Measurements from ENCODE around the gene GTF2A1L. TPM values are rescaled to one million over a fixed set of nuclear protein-coding genes. Genes with fewer than 3 reads are reported as not detected.

GTF2A1L gene, protein sequence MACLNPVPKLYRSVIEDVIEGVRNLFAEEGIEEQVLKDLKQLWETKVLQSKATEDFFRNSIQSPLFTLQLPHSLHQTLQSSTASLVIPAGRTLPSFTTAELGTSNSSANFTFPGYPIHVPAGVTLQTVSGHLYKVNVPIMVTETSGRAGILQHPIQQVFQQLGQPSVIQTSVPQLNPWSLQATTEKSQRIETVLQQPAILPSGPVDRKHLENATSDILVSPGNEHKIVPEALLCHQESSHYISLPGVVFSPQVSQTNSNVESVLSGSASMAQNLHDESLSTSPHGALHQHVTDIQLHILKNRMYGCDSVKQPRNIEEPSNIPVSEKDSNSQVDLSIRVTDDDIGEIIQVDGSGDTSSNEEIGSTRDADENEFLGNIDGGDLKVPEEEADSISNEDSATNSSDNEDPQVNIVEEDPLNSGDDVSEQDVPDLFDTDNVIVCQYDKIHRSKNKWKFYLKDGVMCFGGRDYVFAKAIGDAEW
- polyA plus RNA-seq (0.51 TPM in 1 of 2 replicates, not detected in the other), polyA minus RNA-seq (2.7 and 2.9 TPM in 2 replicates)

DNA sequence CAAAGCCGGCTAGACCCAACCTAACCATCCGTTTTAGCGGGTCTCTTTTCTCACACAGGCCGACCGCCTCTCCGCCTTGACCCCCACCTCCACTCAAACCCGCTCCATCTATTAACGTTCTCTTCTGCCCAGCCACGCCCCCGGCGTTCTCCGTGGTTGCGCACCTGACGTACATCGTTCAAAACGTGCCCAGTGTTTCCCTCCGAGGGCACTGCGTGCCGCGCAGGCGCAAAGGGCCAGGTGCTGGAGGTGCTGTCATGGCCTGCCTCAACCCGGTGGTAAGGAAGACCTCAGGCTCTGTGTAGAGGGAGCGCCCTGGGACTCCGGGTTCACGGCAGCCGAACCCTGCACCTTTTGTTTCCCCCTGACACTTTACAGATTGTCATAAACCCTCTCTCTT, at the start of gene GTF2A1L:
TSS of gene GTF2A1L (plus strand) at position 239 of the 400 bp plus-strand sequence. CDS start at position 258, 19 bp downstream.
- TF ChIP-seq SMC3 (conservative IDR thresholded peaks at IDR 0.05; ENCODE audit: poor library complexity) (no peak), MXI1 (conservative IDR thresholded peaks at IDR 0.05; ENCODE audit: poor library complexity, severe bottlenecking) (no peak), EP300 (conservative IDR thresholded peaks at IDR 0.05; ENCODE audit: poor library complexity, severe bottlenecking) (no peak), POLR2AphosphoS5 (IDR thresholded peaks at IDR 0.05) (no peak), TAF1 (IDR thresholded peaks at IDR 0.05; ENCODE audit: low read depth) (no peak), EZH2 (IDR thresholded peaks at IDR 0.05; ENCODE audit: borderline replicate concordance, insufficient read depth, low read length, poor library complexity, severe bottlenecking) (no peak), RAD21 (conservative IDR thresholded peaks at IDR 0.05) (no peak)
- TF ChIP-seq, protein P1, sequence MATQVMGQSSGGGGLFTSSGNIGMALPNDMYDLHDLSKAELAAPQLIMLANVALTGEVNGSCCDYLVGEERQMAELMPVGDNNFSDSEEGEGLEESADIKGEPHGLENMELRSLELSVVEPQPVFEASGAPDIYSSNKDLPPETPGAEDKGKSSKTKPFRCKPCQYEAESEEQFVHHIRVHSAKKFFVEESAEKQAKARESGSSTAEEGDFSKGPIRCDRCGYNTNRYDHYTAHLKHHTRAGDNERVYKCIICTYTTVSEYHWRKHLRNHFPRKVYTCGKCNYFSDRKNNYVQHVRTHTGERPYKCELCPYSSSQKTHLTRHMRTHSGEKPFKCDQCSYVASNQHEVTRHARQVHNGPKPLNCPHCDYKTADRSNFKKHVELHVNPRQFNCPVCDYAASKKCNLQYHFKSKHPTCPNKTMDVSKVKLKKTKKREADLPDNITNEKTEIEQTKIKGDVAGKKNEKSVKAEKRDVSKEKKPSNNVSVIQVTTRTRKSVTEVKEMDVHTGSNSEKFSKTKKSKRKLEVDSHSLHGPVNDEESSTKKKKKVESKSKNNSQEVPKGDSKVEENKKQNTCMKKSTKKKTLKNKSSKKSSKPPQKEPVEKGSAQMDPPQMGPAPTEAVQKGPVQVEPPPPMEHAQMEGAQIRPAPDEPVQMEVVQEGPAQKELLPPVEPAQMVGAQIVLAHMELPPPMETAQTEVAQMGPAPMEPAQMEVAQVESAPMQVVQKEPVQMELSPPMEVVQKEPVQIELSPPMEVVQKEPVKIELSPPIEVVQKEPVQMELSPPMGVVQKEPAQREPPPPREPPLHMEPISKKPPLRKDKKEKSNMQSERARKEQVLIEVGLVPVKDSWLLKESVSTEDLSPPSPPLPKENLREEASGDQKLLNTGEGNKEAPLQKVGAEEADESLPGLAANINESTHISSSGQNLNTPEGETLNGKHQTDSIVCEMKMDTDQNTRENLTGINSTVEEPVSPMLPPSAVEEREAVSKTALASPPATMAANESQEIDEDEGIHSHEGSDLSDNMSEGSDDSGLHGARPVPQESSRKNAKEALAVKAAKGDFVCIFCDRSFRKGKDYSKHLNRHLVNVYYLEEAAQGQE (IDR thresholded peaks at IDR 0.05; ENCODE audit: borderline replicate concordance), result no peak
- TF ChIP-seq, protein P2, sequence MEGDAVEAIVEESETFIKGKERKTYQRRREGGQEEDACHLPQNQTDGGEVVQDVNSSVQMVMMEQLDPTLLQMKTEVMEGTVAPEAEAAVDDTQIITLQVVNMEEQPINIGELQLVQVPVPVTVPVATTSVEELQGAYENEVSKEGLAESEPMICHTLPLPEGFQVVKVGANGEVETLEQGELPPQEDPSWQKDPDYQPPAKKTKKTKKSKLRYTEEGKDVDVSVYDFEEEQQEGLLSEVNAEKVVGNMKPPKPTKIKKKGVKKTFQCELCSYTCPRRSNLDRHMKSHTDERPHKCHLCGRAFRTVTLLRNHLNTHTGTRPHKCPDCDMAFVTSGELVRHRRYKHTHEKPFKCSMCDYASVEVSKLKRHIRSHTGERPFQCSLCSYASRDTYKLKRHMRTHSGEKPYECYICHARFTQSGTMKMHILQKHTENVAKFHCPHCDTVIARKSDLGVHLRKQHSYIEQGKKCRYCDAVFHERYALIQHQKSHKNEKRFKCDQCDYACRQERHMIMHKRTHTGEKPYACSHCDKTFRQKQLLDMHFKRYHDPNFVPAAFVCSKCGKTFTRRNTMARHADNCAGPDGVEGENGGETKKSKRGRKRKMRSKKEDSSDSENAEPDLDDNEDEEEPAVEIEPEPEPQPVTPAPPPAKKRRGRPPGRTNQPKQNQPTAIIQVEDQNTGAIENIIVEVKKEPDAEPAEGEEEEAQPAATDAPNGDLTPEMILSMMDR (IDR thresholded peaks at IDR 0.05; ENCODE audit: poor library complexity, severe bottlenecking), result no peak
- Histone ChIP-seq H3F3A (ENCODE audit: insufficient read depth, low read length, poor library complexity, severe bottlenecking) (no peaks in the 10 kb centered on the region), H3K9me2 (ENCODE audit: insufficient read depth, low read length) (no peaks in the 10 kb centered on the region), H4K20me1 (ENCODE audit: insufficient read depth) (no peaks in the 10 kb centered on the region), H3K9ac (ENCODE audit: low read length) (no peak within 1 kb of the TSS), H3K4me3 (ENCODE audit: low read length) (no peak within 1 kb of the TSS), H2AFZ (ENCODE audit: low read depth, low read length) (no peak within 1 kb of the TSS), H3K27me3 (ENCODE audit: insufficient read depth, low read depth, low read length) (no peaks in the 10 kb centered on the region), H3K9me3 (ENCODE audit: low read length) (no peaks in the 10 kb centered on the region), H3K79me2 (replicated peaks; ENCODE audit: insufficient read depth, low read length) (no peaks in the 10 kb centered on the region), H3K36me3 (ENCODE audit: insufficient read depth, low read length) (no peaks in the 10 kb centered on the region), H3K4me2 (ENCODE audit: low read length) (no peak within 1 kb of the TSS), H3K27ac (ENCODE audit: low read length) (no peak within 1 kb of the TSS)

DNA sequence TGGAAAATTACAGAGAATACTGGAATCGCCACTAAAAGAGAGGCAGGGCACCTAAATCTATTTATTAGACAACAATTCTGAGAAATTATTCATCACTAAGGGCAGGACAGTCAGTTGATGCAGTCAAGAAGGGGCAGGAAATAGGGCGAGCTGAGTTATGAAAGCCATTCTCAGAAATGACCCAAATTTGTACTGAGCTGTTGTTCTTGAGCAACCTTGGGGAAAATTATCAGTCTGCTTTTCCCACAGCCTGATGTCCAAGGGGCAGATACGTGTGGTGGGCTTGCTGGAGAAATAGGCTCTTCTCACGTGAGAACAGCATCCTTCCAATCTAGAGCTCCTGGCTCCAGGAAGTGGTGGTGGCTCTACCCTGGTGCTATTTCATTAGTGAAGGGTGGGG, 49.1 kb upstream of the GTF2A1L start:
- H3K9me2 ChIP-seq (ENCODE audit: insufficient read depth, low read length), result no peaks in the 10 kb centered on the region
- no peaks in the 10 kb centered on the region for H3K9me3 ChIP-seq (ENCODE audit: low read length)
- TF ChIP-seq SMC3 (conservative IDR thresholded peaks at IDR 0.05; ENCODE audit: poor library complexity) (no peak), MXI1 (conservative IDR thresholded peaks at IDR 0.05; ENCODE audit: poor library complexity, severe bottlenecking) (no peak), POLR2AphosphoS5 (IDR thresholded peaks at IDR 0.05) (no peak), RAD21 (conservative IDR thresholded peaks at IDR 0.05) (no peak), TAF1 (IDR thresholded peaks at IDR 0.05; ENCODE audit: low read depth) (no peak), EP300 (conservative IDR thresholded peaks at IDR 0.05; ENCODE audit: poor library complexity, severe bottlenecking) (no peak), EZH2 (IDR thresholded peaks at IDR 0.05; ENCODE audit: borderline replicate concordance, insufficient read depth, low read length, poor library complexity, severe bottlenecking) (no peak)
- TF ChIP-seq, protein P2 (IDR thresholded peaks at IDR 0.05; ENCODE audit: poor library complexity, severe bottlenecking), result no peak
- TF ChIP-seq, protein P1 (IDR thresholded peaks at IDR 0.05; ENCODE audit: borderline replicate concordance), result no peak
- no peaks in the 10 kb centered on the region for H3K36me3 ChIP-seq (ENCODE audit: insufficient read depth, low read length)
- no peaks in the 10 kb centered on the region for H3K27me3 ChIP-seq (ENCODE audit: insufficient read depth, low read depth, low read length)
- H3K9ac ChIP-seq (ENCODE audit: low read length), result no peak overlapping the region
- H4K20me1 ChIP-seq (ENCODE audit: insufficient read depth), result no peaks in the 10 kb centered on the region
- no peaks in the 10 kb centered on the region for H3K79me2 ChIP-seq (replicated peaks; ENCODE audit: insufficient read depth, low read length)
- H3K27ac ChIP-seq (ENCODE audit: low read length), result no peak overlapping the region
- H3K4me2 ChIP-seq (ENCODE audit: low read length), result no peak overlapping the region
- no peak overlapping the region for H3K4me3 ChIP-seq (ENCODE audit: low read length)
- no peak overlapping the region for H2AFZ ChIP-seq (ENCODE audit: low read depth, low read length)
- no peaks in the 10 kb centered on the region for H3F3A ChIP-seq (ENCODE audit: insufficient read depth, low read length, poor library complexity, severe bottlenecking)
